Activated T-cell treated with anti-CD3 and anti-CD28 coated beads for 4 hours (primary cell): Measurements from ENCODE around the gene NUDT5.
A peak's percentile ranks its signal among the peaks of the same experiment; 100 is the strongest.

Source experiments
- DNase-seq: peaks from one replicate; pipeline ENCODE4 v3.0.0-alpha.2; 2020

NUDT5 gene

GRCh38 chr10:12160664-12161063, 35.0 kb downstream of the NUDT5 start:
- no peak for DNase-seq

GRCh38 chr10:12158111-12158510, 37.6 kb downstream of the NUDT5 start:
- no peak for DNase-seq

GRCh38 chr10:12156367-12157123, 39.1 kb downstream of the NUDT5 start:
- DNase-seq: no peak

GRCh38 chr10:12154516-12154915, 41.2 kb downstream of the NUDT5 start:
- no peak for DNase-seq

GRCh38 chr10:12150163-12150562, 45.5 kb downstream of the NUDT5 start:
- no peak for DNase-seq

GRCh38 chr10:12144538-12144937, 51.2 kb downstream of the NUDT5 start:
- no peak for DNase-seq

GRCh38 chr10:12140038-12140437, 55.7 kb downstream of the NUDT5 start:
- DNase-seq: no peak

- no peak for DNase-seq
Measured at GRCh38 chr10:12135631-12136030, 60.1 kb downstream of the NUDT5 start.

GRCh38 chr10:12130237-12130872, 65.3 kb downstream of the NUDT5 start:
- DNase-seq: no peak

GRCh38 chr10:12129222-12130111, 66.2 kb downstream of the NUDT5 start, which contains the start of gene SEC61A2:
SEC61A2 (plus strand) TSS chr10:12129677; CDS start chr10:12129788, 111 bp downstream.
- peak; percentile 97 for DNase-seq

- no peak for DNase-seq
Measured at GRCh38 chr10:12121673-12122072, 74.0 kb downstream of the NUDT5 start.
